ENCODE measurements around the gene OPN1MW3. TPM values are rescaled to one million over a fixed set of nuclear protein-coding genes. Genes with fewer than 3 reads are reported as not detected.
"Not testable (repeated sequence)": the region's sequence is repeated elsewhere in the genome, so short reads cannot be mapped to it uniquely, and the experiment has no call there.

Gene OPN1MW3
- total RNA-seq, 8 experiments from 2014 or later, result 0.09 to 0.31 (median 0.21) TPM; not detected in 4

GRCh38 chrX:154258711-154259110 lies 1.3 kb downstream of the OPN1MW3 start:
- no CpG with 5 or more reads among the region's 10 CpGs for WGBS, 10 experiments
- H3K27ac ChIP-seq; in situ Hi-C loops (cut with MboI; ENCODE audit: low pct_unique_long_range_greater_than_20kb in 2 of 9, low sequenced_read_pairs in 9 of 9, unreplicated experiment in 9 of 9); ATAC-seq (replicated peaks in 6 of 8); H3K4me3 ChIP-seq; H3K4me1 ChIP-seq (replicated peaks in 1 of 2): not testable (repeated sequence)

- peak in 2 of 8 experiments; percentile 52 to 59 for ATAC-seq (replicated peaks in 6 of 8)
- H3K4me1 ChIP-seq (replicated peaks in 1 of 2); H3K4me3 ChIP-seq; in situ Hi-C loops (cut with MboI; ENCODE audit: low pct_unique_long_range_greater_than_20kb in 2 of 9, low sequenced_read_pairs in 9 of 9, unreplicated experiment in 9 of 9); H3K27ac ChIP-seq: not testable (repeated sequence)
- no CpG with 5 or more reads among the region's 6 CpGs for WGBS, 10 experiments
Measured at GRCh38 chrX:154263072-154263471, 5.7 kb downstream of the OPN1MW3 start.

GRCh38 chrX:154269245-154269644 lies 11.9 kb downstream of the OPN1MW3 start:
- in situ Hi-C loops (cut with MboI; ENCODE audit: low pct_unique_long_range_greater_than_20kb in 2 of 9, low sequenced_read_pairs in 9 of 9, unreplicated experiment in 9 of 9); H3K27ac ChIP-seq; H3K4me1 ChIP-seq (replicated peaks in 1 of 2); ATAC-seq (replicated peaks in 6 of 8); H3K4me3 ChIP-seq: not testable (repeated sequence)
- no CpG with 5 or more reads among the region's 3 CpGs for WGBS, 10 experiments

- H3K4me3 ChIP-seq; in situ Hi-C loops (cut with MboI; ENCODE audit: low pct_unique_long_range_greater_than_20kb in 2 of 9, low sequenced_read_pairs in 9 of 9, unreplicated experiment in 9 of 9); H3K4me1 ChIP-seq (replicated peaks in 1 of 2); H3K27ac ChIP-seq: not testable (repeated sequence)
- peak in 7 of 8 experiments; percentile 90 to 99 (median 99) for ATAC-seq (replicated peaks in 6 of 8)
- no CpG with 5 or more reads among the region's 23 CpGs for WGBS, 10 experiments
Measured at GRCh38 chrX:154284489-154285338, 27.3 kb downstream of the OPN1MW3 start.

GRCh38 chrX:154286406-154286805 lies 29.0 kb downstream of the OPN1MW3 start:
- H3K4me1 ChIP-seq (replicated peaks in 1 of 2); in situ Hi-C loops (cut with MboI; ENCODE audit: low pct_unique_long_range_greater_than_20kb in 2 of 9, low sequenced_read_pairs in 9 of 9, unreplicated experiment in 9 of 9); H3K4me3 ChIP-seq; ATAC-seq (replicated peaks in 6 of 8); H3K27ac ChIP-seq: not testable (repeated sequence)
- WGBS, 10 experiments, result no CpG with 5 or more reads among the region's 10 CpGs

GRCh38 chrX:154294791-154295574 lies 37.6 kb downstream of the OPN1MW3 start, which contains the start of gene TEX28:
Gene TEX28 (minus strand): TSS chrX:154295124. CDS start chrX:154292117, 3,007 bp downstream.
- Histone ChIP-seq H3K27ac (no peak within 1 kb of the TSS), H3K4me1 (replicated peaks in 1 of 2) (no peaks in the 10 kb centered on the region), H3K4me3 (no peak within 1 kb of the TSS)
- in situ Hi-C loops (cut with MboI; ENCODE audit: low pct_unique_long_range_greater_than_20kb in 2 of 9, low sequenced_read_pairs in 9 of 9, unreplicated experiment in 9 of 9), result no loop called here
- peak in 2 of 8 experiments; percentile 21 to 24 for ATAC-seq (replicated peaks in 6 of 8)
- WGBS, 10 experiments, result 70 to 79% methylated on average over 2 to 14 of the region's 39 CpGs; no CpG with 5 or more reads in 8 of the 10 experiments

GRCh38 chrX:154295664-154296310 lies 38.4 kb downstream of the OPN1MW3 start, which contains the start of gene TKTL1:
Gene TKTL1 (plus strand): TSS chrX:154295795. CDS start chrX:154295860, 65 bp downstream.
- no peaks in the 10 kb centered on the region for H3K4me1 ChIP-seq (replicated peaks in 1 of 2)
- H3K4me3 ChIP-seq, result no peak within 1 kb of the TSS
- no peak for ATAC-seq (replicated peaks in 6 of 8)
- in situ Hi-C loops (cut with MboI; ENCODE audit: low pct_unique_long_range_greater_than_20kb in 2 of 9, low sequenced_read_pairs in 9 of 9, unreplicated experiment in 9 of 9), result no loop called here
- H3K27ac ChIP-seq, result no peak within 1 kb of the TSS
- 30 to 100% (median 86%) methylated on average over 2 to 13 of the region's 37 CpGs; no CpG with 5 or more reads in 6 of the 10 experiments for WGBS, 10 experiments

- Histone ChIP-seq H3K4me1 (replicated peaks in 1 of 2) (no peaks in the 10 kb centered on the region), H3K27ac (no peak overlapping the region), H3K4me3 (no peak overlapping the region)
- 67 to 100% (median 77%) methylated on average over 1 to 11 of the region's 18 CpGs; no CpG with 5 or more reads in 5 of the 10 experiments for WGBS, 10 experiments
- in situ Hi-C loops (cut with MboI; ENCODE audit: low pct_unique_long_range_greater_than_20kb in 2 of 9, low sequenced_read_pairs in 9 of 9, unreplicated experiment in 9 of 9), result no loop called here
- no peak for ATAC-seq (replicated peaks in 6 of 8)
Measured at GRCh38 chrX:154296731-154297130, 39.3 kb downstream of the OPN1MW3 start.

- 48 to 68% methylated on average over 2 to 7 of the region's 7 CpGs; no CpG with 5 or more reads in 8 of the 10 experiments for WGBS, 10 experiments
- in situ Hi-C loops (cut with MboI; ENCODE audit: low pct_unique_long_range_greater_than_20kb in 2 of 9, low sequenced_read_pairs in 9 of 9, unreplicated experiment in 9 of 9), result no loop called here
- no peaks in the 10 kb centered on the region for H3K4me1 ChIP-seq (replicated peaks in 1 of 2)
- H3K4me3 ChIP-seq, result no peak overlapping the region
- no peak overlapping the region for H3K27ac ChIP-seq
- no peak for ATAC-seq (replicated peaks in 6 of 8)
Measured at GRCh38 chrX:154298312-154298711, 40.9 kb downstream of the OPN1MW3 start.

- no peak for ATAC-seq (replicated peaks in 6 of 8)
- Histone ChIP-seq H3K4me3 (no peak overlapping the region), H3K4me1 (replicated peaks in 1 of 2) (peaks cover 8 to 9% of the 10 kb centered on the region in 2 donors), H3K27ac (no peak overlapping the region)
- in situ Hi-C loops (cut with MboI; ENCODE audit: low pct_unique_long_range_greater_than_20kb in 2 of 9, low sequenced_read_pairs in 9 of 9, unreplicated experiment in 9 of 9), result no loop called here
- 0 to 100% (median 80%) methylated on average over 1 to 5 of the region's 8 CpGs; no CpG with 5 or more reads in 5 of the 10 experiments for WGBS, 10 experiments
Measured at GRCh38 chrX:154300816-154301215, 43.4 kb downstream of the OPN1MW3 start.

- H3K27ac ChIP-seq; H3K4me1 ChIP-seq (replicated peaks in 1 of 2); ATAC-seq (replicated peaks in 6 of 8); in situ Hi-C loops (cut with MboI; ENCODE audit: low pct_unique_long_range_greater_than_20kb in 2 of 9, low sequenced_read_pairs in 9 of 9, unreplicated experiment in 9 of 9); H3K4me3 ChIP-seq: not testable (repeated sequence)
- WGBS, 10 experiments, result 43 to 96% (median 73%) methylated on average over 1 to 7 of the region's 7 CpGs; no CpG with 5 or more reads in 4 of the 10 experiments
Measured at GRCh38 chrX:154302998-154303397, 45.6 kb downstream of the OPN1MW3 start.

- no peak for ATAC-seq (replicated peaks in 6 of 8)
Measured at GRCh38 chrX:154303476-154303875, 46.1 kb downstream of the OPN1MW3 start.

More at GRCh38 chrX:154303476-154303875, 46.1 kb downstream of the OPN1MW3 start:
- H3K4me1 ChIP-seq (replicated peaks in 1 of 2), result peaks cover 8 to 9% of the 10 kb centered on the region in 2 donors
- H3K4me3 ChIP-seq, result no peak overlapping the region
- in situ Hi-C loops (cut with MboI; ENCODE audit: low pct_unique_long_range_greater_than_20kb in 2 of 9, low sequenced_read_pairs in 9 of 9, unreplicated experiment in 9 of 9), result no loop called here
- WGBS, 10 experiments, result 27 to 83% (median 81%) methylated on average over 1 to 4 of the region's 8 CpGs; no CpG with 5 or more reads in 6 of the 10 experiments
- no peak overlapping the region for H3K27ac ChIP-seq
